Tibial artery (tissue), 4 donors: ENCODE results near the gene GPR108.

ENCODE experiments used
- DNase-seq, 2 donors: peaks; one replicate each; pipeline ENCODE4 v3.0.0-alpha.2; 2019
- H3K27ac ChIP-seq, 2 donors: fragments of 200-600 bp; sonication (generic) in 1 of 2; 1 replicate in 1 of 2; 2 replicates in 1 of 2; pipeline ENCODE4 v1.5.1; 2018 to 2019; ENCODE audit warnings: mild to moderate bottlenecking in 1 of 2
- H3K27me3 ChIP-seq, 2 donors: fragments of 200-600 bp; sonication (generic) in 1 of 2; one replicate each; pipeline versions ENCODE4 v1.5.1 to v1.6.0; 2016 to 2019
- H3K36me3 ChIP-seq, 3 donors: fragments of 200-600 bp; sonication (generic) in 2 of 3; one replicate each; pipeline ENCODE4 v1.5.1; 2016 to 2019; ENCODE audit warnings: mild to moderate bottlenecking in 2 of 3
- H3K4me1 ChIP-seq, 4 donors: fragments of 200-600 bp; sonication (generic) in 2 of 4; 1 replicate in 3 of 4; 2 replicates in 1 of 4; pipeline ENCODE4 v1.5.1; 2016 to 2019
- H3K4me3 ChIP-seq, 2 donors: fragments of 200-600 bp; sonication (generic) in 1 of 2; 1 replicate in 1 of 2; 2 replicates in 1 of 2; pipeline ENCODE4 v1.5.1; 2018 to 2019; ENCODE audit warnings: mild to moderate bottlenecking in 2 of 2
- H3K9me3 ChIP-seq, 3 donors: fragments of 200-600 bp; sonication (generic) in 1 of 3; one replicate each; pipeline ENCODE4 v1.5.1; 2016 to 2019
- intact Hi-C: fragments of 100-400 bp; cut with DNase I; formaldehyde crosslinking; loops from one replicate; pipeline ENCODE4 v1.15.0; 2023; ENCODE audit warnings: low total_unique reads
- TF ChIP-seq, protein P1 (sequence below), 2 experiments: fragments of 200-600 bp in 1 of 2; fragments of 450-650 bp in 1 of 2; IDR thresholded peaks; one replicate each; pipeline ENCODE4 v1.5.1; 2017 to 2019; ENCODE audit warnings: antibody characterized with exemption in 2 of 2, mild to moderate bottlenecking in 1 of 2, moderate library complexity in 1 of 2

GPR108 gene

GRCh38 chr19:6683971-6684370, 53.4 kb downstream of the GPR108 start:
- TF ChIP-seq, protein P1, sequence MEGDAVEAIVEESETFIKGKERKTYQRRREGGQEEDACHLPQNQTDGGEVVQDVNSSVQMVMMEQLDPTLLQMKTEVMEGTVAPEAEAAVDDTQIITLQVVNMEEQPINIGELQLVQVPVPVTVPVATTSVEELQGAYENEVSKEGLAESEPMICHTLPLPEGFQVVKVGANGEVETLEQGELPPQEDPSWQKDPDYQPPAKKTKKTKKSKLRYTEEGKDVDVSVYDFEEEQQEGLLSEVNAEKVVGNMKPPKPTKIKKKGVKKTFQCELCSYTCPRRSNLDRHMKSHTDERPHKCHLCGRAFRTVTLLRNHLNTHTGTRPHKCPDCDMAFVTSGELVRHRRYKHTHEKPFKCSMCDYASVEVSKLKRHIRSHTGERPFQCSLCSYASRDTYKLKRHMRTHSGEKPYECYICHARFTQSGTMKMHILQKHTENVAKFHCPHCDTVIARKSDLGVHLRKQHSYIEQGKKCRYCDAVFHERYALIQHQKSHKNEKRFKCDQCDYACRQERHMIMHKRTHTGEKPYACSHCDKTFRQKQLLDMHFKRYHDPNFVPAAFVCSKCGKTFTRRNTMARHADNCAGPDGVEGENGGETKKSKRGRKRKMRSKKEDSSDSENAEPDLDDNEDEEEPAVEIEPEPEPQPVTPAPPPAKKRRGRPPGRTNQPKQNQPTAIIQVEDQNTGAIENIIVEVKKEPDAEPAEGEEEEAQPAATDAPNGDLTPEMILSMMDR (IDR thresholded peaks at IDR 0.05), result no peak

GRCh38 chr19:6682607-6683128, 54.7 kb downstream of the GPR108 start:
- H3K27me3 ChIP-seq, result peaks cover 0 to 8% of the 10 kb centered on the region in 2 donors
- H3K4me1 ChIP-seq, result no peaks in the 10 kb centered on the region
- no peak overlapping the region for H3K27ac ChIP-seq
- intact Hi-C loops, result no loop called here
- TF ChIP-seq, protein P1 (IDR thresholded peaks at IDR 0.05), result no peak
- H3K9me3 ChIP-seq, result peaks cover 0 to 8% (median 0%) of the 10 kb centered on the region in 3 donors
- peaks cover 0 to 24% (median 23%) of the 10 kb centered on the region in 3 donors for H3K36me3 ChIP-seq
- no peak for DNase-seq
- no peak overlapping the region for H3K4me3 ChIP-seq

More at GRCh38 chr19:6683971-6684370, 53.4 kb downstream of the GPR108 start:
- Histone ChIP-seq H3K4me3 (no peak overlapping the region), H3K27ac (no peak overlapping the region), H3K36me3 (peaks cover 0 to 24% (median 22%) of the 10 kb centered on the region in 3 donors), H3K9me3 (peaks cover 0 to 8% (median 0%) of the 10 kb centered on the region in 3 donors), H3K4me1 (no peaks in the 10 kb centered on the region), H3K27me3 (peaks cover 0 to 5% of the 10 kb centered on the region in 2 donors)
- no peak for DNase-seq
- intact Hi-C loops, result no loop called here

DNA sequence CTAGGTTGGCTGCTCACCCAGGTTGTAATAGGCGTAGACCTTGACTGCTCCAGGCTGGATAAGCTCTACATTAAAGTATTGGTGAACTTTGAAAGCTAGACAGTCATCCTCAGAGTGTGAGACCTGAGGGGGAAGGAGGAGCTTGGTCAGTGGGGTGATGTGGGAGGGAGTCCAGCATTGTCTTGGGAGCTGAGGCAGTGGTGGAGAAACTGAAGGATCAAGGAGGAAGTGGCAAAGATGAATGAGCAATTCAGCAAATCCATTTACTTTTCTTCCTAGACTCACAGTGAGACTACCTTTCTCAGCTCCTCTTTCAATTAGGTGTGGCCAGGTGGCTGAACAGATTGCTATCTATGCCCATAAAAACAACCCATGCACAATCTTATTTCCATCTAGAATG, 57.2 kb downstream of the GPR108 start:
- DNase-seq, result no peak
- no peak overlapping the region for H3K4me3 ChIP-seq
- H3K27me3 ChIP-seq, result peaks cover 0 to 16% of the 10 kb centered on the region in 2 donors
- H3K9me3 ChIP-seq, result peaks cover 0 to 8% (median 0%) of the 10 kb centered on the region in 3 donors
- intact Hi-C loops, result no loop called here
- H3K27ac ChIP-seq, result no peak overlapping the region
- peaks cover 0 to 24% (median 10%) of the 10 kb centered on the region in 3 donors for H3K36me3 ChIP-seq
- H3K4me1 ChIP-seq, result no peaks in the 10 kb centered on the region
- TF ChIP-seq, protein P1 (IDR thresholded peaks at IDR 0.05), result no peak
